GM15510 (cell line): ENCODE measurements around the gene HAND1.

Source experiments
- POLR2A ChIP-seq: IDR thresholded peaks from 3 replicates; pipeline ENCODE4 v1.6.1; 2011; ENCODE audit warnings: borderline replicate concordance; ENCODE audit not compliant: insufficient read length; ENCODE audit errors: extremely low read depth

The HAND1 gene

GRCh38 chr5:154474396-154475334 lies 3.4 kb downstream of the HAND1 start:
- no peak for TF ChIP-seq POLR2A

GRCh38 chr5:154473581-154474283 lies 4.3 kb downstream of the HAND1 start:
- no peak for TF ChIP-seq POLR2A

GRCh38 chr5:154472871-154473580 lies 5.0 kb downstream of the HAND1 start:
- no peak for TF ChIP-seq POLR2A

- TF ChIP-seq POLR2A: no peak
Observed at GRCh38 chr5:154470947-154471870, 6.8 kb downstream of the HAND1 start.

GRCh38 chr5:154470137-154470536 lies 7.9 kb downstream of the HAND1 start:
- TF ChIP-seq POLR2A: no peak

- no peak for TF ChIP-seq POLR2A
Observed at GRCh38 chr5:154467655-154468354, 10.2 kb downstream of the HAND1 start.

GRCh38 chr5:154466671-154467070 lies 11.4 kb downstream of the HAND1 start:
- no peak for TF ChIP-seq POLR2A

GRCh38 chr5:154466147-154466546 lies 11.9 kb downstream of the HAND1 start:
- no peak for TF ChIP-seq POLR2A

- TF ChIP-seq POLR2A: no peak
Observed at GRCh38 chr5:154465169-154465568, 12.9 kb downstream of the HAND1 start.

- no peak for TF ChIP-seq POLR2A
Observed at GRCh38 chr5:154464438-154464837, 13.6 kb downstream of the HAND1 start.

GRCh38 chr5:154461531-154461930 lies 16.5 kb downstream of the HAND1 start:
- no peak for TF ChIP-seq POLR2A

- TF ChIP-seq POLR2A: no peak
Observed at GRCh38 chr5:154460172-154460571, 17.9 kb downstream of the HAND1 start.

GRCh38 chr5:154459015-154459414 lies 19.0 kb downstream of the HAND1 start:
- no peak for TF ChIP-seq POLR2A
